Limb (tissue), 2 donors: ENCODE data around the gene ONECUT2.

Experiments used
- DNase-seq, 2 donors: peaks; one replicate each; pipeline ENCODE4 v3.0.0-alpha.2; 2016; ENCODE audit errors: extremely low spot score in 2 of 2

The ONECUT2 gene

GRCh38 chr18:57431002-57431382 lies 4.2 kb upstream of the ONECUT2 start:
- no peak for DNase-seq

- no peak for DNase-seq
Measured at GRCh38 chr18:57431467-57432080, 3.6 kb upstream of the ONECUT2 start.

- no peak for DNase-seq
Measured at GRCh38 chr18:57432140-57432539, 3.0 kb upstream of the ONECUT2 start.

GRCh38 chr18:57432751-57433400 lies 2.3 kb upstream of the ONECUT2 start:
- DNase-seq: no peak

- no peak for DNase-seq
Measured at GRCh38 chr18:57433482-57433881, 1.7 kb upstream of the ONECUT2 start.

GRCh38 chr18:57433934-57434535 lies 1.1 kb upstream of the ONECUT2 start:
- DNase-seq: peak in 1 of 2 donors; percentile 43

- no peak for DNase-seq
Measured at GRCh38 chr18:57435846-57436190, 644 bp downstream of the ONECUT2 start.

- DNase-seq: peak in 1 of 2 donors; percentile 50
Measured at GRCh38 chr18:57436191-57436964, 1.2 kb downstream of the ONECUT2 start.

GRCh38 chr18:57436965-57437333 lies 1.8 kb downstream of the ONECUT2 start:
- DNase-seq: no peak

- DNase-seq: no peak
Measured at GRCh38 chr18:57437402-57437765, 2.2 kb downstream of the ONECUT2 start.

GRCh38 chr18:57437766-57438671 lies 2.8 kb downstream of the ONECUT2 start:
- DNase-seq: peak; percentile 34 to 82

- peak in 1 of 2 donors; percentile 51 for DNase-seq
Measured at GRCh38 chr18:57438743-57439608, 3.8 kb downstream of the ONECUT2 start.

- DNase-seq: no peak
Measured at GRCh38 chr18:57439609-57439968, 4.4 kb downstream of the ONECUT2 start.

- no peak for DNase-seq
Measured at GRCh38 chr18:57439985-57440330, 4.8 kb downstream of the ONECUT2 start.

- peak in 1 of 2 donors; percentile 42 for DNase-seq
Measured at GRCh38 chr18:57440331-57441070, 5.3 kb downstream of the ONECUT2 start.

- no peak for DNase-seq
Measured at GRCh38 chr18:57441071-57441794, 6.1 kb downstream of the ONECUT2 start.

- no peak for DNase-seq
Measured at GRCh38 chr18:57443247-57443646, 8.1 kb downstream of the ONECUT2 start.

- no peak for DNase-seq
Measured at GRCh38 chr18:57443702-57444101, 8.5 kb downstream of the ONECUT2 start.

GRCh38 chr18:57444301-57444759 lies 9.2 kb downstream of the ONECUT2 start:
- DNase-seq: no peak
